Right renal cortex interstitium (tissue), 3 donors: ENCODE results near the gene PTP4A2. TPM values are rescaled to one million over a fixed set of nuclear protein-coding genes. Genes with fewer than 3 reads are reported as not detected.

Source experiments
- DNase-seq, 3 donors: peaks; one replicate each; pipeline ENCODE4 v3.0.0-alpha.2; 2013; ENCODE audit warnings: low read depth in 3 of 3, low spot score in 2 of 3
- polyA plus RNA-seq, 3 donors: library from polyadenylated mRNA; unstranded; fragments of 120-200 nt; gene quantifications; one replicate each; pipeline ENCODE4 v1.2.1, GENCODE V29; 2013; ENCODE audit not compliant: insufficient read length in 3 of 3

The PTP4A2 gene
- polyA plus RNA-seq, 3 donors, result 248 to 273 (median 269) TPM

- DNase-seq, result no peak
These were observed 70.6 kb downstream of the PTP4A2 start for GRCh38 chr1:31867546-31867945.

- DNase-seq, result no peak
These were observed 71.6 kb downstream of the PTP4A2 start for GRCh38 chr1:31866450-31867032.

- DNase-seq, result no peak
These were observed 72.3 kb downstream of the PTP4A2 start for GRCh38 chr1:31865728-31866449.

GRCh38 chr1:31862071-31862470 is 76.1 kb downstream of the PTP4A2 start:
- DNase-seq, result no peak

- no peak for DNase-seq
These were observed 76.8 kb downstream of the PTP4A2 start for GRCh38 chr1:31861346-31861745.

GRCh38 chr1:31860581-31860980 is 77.6 kb downstream of the PTP4A2 start:
- no peak for DNase-seq

GRCh38 chr1:31859719-31860118 is 78.4 kb downstream of the PTP4A2 start:
- DNase-seq, result no peak

GRCh38 chr1:31859044-31859443 is 79.1 kb downstream of the PTP4A2 start:
- no peak for DNase-seq

GRCh38 chr1:31857863-31858262 is 80.3 kb downstream of the PTP4A2 start:
- DNase-seq, result no peak

Other genes with a start within 250 kb of the PTP4A2 start
- 10 to 100 TPM; 26.6 to 35.9 (median 30.8) TPM for gene COL16A1, start 234.4 kb downstream of the PTP4A2 start, polyA plus RNA-seq
- gene ADGRB2, start 174.0 kb downstream of the PTP4A2 start, polyA plus RNA-seq, result 10 to 100 TPM in 2 of 3 donors, 1 to 10 TPM in 1; 8.6 to 10.6 (median 10.1) TPM
- gene SPOCD1, start 122.3 kb downstream of the PTP4A2 start, polyA plus RNA-seq, result under 1 TPM; 0.04 to 0.45 (median 0.31) TPM
- 100 to 1,000 TPM; 244 to 280 (median 259) TPM for gene KHDRBS1, start 75.5 kb upstream of the PTP4A2 start, polyA plus RNA-seq
- gene TMEM39B, start 134.6 kb upstream of the PTP4A2 start, polyA plus RNA-seq, result 10 to 100 TPM; 17.1 to 18.2 (median 18.0) TPM
- 10 to 100 TPM; 32.2 to 38.2 (median 33.0) TPM for gene KPNA6, start 169.7 kb upstream of the PTP4A2 start, polyA plus RNA-seq
- gene TXLNA, start 241.3 kb upstream of the PTP4A2 start, polyA plus RNA-seq, result 10 to 100 TPM; 44.8 to 45.2 (median 44.9) TPM